NOMO-1 treated with DMSO at 0.1 percent for 48 hours (cell line): ENCODE results near the gene PLEKHM1.

Experiments
- DNase-seq: peaks from one replicate; lab custom pipeline; 2025; ENCODE audit not compliant: unreplicated experiment; lab: John Stamatoyannopoulos, UW

Gene PLEKHM1

GRCh38 chr17:45428931-45429338 is 61.6 kb downstream of the PLEKHM1 start:
- peak; percentile 69 for DNase-seq

- peak; percentile 91 for DNase-seq
These were observed 62.4 kb downstream of the PLEKHM1 start for GRCh38 chr17:45428050-45428617.

GRCh38 chr17:45427181-45427835 is 63.2 kb downstream of the PLEKHM1 start:
- no peak for DNase-seq

GRCh38 chr17:45426561-45426960 is 64.0 kb downstream of the PLEKHM1 start:
- no peak for DNase-seq

DNA sequence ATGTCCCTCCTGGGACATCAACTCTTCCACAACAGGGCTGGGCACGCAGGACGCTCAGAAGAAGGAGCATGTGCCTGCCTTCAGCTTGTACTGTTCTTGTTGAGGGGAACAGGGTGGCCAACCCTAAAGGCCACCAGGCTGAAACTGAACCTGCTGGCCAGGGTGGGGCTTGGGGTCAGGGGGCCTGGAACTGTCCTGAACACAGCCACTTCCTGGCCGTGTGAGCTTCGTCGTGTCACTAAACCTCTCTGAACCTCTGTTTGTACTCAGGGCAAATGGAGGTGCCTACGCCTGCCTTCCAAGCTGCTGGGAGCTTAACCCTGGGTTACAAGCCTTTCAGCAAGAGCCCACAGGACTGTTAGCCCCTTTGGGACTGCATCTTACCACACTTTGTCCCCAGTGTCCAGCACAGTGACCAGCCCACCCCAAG is 64.5 kb downstream of the PLEKHM1 start:
- DNase-seq: no peak

- DNase-seq: no peak
These were observed 65.2 kb downstream of the PLEKHM1 start for GRCh38 chr17:45425125-45425983.

DNA sequence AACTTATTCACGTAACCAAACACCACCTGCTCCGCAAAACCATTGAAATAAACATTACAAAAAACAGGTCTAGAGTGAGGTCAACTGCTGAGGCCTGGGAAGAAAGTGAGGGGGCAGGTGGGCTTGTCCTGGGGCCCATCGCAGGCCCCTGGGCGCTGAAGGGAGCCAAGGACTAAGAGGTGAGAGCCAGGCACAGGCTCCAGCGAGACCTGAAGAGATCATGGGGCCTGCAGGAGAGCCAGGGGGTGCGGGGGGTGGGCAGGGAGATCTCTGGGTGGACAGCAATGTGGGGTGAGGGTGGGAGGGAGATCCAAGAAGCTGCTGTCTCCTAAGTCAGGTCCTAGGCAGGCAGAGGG is 65.8 kb downstream of the PLEKHM1 start:
- no peak for DNase-seq

DNA sequence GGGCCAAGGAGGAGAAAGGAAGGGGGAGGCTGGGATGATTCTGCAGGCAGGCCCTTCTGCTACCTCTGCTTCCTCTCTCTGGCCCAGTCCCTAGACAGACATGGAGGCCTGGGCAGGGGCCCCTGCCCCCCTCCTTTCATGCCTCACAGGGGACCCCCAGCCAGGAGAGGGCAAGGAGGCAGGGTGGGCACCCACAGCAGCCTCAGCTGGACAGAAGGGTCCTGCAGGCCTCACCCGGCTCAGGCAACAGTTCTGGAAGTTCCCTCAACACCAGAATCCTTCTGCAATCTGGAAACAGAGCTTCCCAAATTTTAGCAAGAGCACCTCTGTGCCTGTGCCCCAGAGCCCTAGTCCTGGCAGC is 66.6 kb downstream of the PLEKHM1 start:
- DNase-seq: no peak

- no peak for DNase-seq
These were observed 67.1 kb downstream of the PLEKHM1 start for GRCh38 chr17:45423304-45423974.

DNA sequence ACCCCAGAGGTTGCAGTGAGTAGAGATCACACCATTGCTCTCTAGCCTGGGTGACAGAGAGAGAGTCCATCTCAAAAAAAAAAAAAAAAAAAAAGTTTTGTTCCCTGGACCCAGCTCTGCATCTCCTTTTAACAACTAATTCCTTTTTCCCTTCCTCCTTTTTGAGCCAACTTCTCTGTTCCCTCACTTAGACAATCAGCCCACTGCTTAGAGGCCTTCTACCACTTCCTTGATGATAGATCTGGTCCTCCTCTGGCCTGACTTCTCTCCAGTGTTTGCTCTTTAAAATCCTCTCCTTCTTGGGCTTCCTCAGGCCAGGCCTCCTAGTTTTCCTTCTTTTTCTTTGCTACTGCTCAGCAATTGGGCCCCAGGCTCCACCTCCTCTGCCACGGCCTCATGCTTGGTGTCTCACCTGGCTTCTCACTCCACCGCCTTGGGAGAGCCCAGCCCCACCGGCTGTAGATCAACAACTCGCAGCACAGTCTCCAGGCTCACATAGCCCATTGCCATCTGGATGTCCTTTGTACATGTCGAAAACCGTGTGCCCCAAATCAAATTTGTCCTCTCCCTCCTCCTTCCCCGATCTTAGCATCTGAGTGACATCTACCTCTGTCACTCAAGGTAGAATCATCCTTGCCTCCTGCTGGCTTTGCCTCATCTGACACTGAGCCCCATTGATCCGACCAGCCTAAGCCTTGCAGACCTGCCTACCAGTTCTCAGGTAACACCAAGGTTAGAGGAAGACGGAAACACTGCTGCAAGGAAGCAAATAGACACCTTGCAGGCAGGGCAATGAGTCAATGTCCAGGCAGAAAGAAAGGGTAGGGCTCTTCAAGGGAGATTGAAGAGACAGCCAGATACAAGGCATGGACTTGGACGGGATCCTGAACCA is 75.3 kb downstream of the PLEKHM1 start:
- peak; percentile 36 for DNase-seq

GRCh38 chr17:45413498-45413923 is 77.0 kb downstream of the PLEKHM1 start:
- DNase-seq: peak; percentile 67

DNA sequence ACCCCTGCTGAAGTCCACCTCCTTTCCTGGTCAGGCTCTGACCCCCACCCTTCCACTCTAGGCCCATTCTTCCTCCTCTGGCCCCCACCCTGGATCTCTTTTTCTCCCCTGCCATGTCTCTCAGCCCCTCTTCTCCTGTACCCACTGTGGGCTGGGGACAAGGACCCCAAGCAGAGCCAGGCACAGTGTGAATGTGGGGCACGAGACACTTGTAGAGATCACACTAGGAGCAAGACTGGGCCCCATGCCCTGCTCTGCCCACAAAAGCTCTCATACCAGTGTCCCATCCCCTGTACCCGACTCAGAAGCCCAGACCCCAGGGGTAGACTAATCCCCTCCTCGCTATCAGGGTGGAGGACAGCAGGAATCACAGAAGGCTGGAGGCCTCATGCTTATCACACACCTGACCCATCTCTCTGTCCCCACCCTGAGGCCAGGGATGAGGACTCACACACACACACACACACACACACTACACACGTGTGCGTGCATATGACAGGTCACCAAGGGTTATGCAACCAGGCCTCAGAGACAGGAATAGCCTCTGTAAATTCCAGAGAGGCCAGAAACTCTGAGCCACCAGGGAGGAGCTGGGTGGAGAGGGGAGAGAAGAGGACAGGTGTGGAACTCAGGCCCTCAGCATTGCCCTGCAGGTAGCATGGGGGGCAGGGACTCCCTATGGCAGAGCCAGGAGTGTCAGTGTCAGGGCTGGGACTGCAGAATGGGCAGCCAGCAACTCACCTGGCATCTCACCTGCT is 79.0 kb downstream of the PLEKHM1 start:
- DNase-seq: no peak

- DNase-seq: peak; percentile 53
These were observed 80.1 kb downstream of the PLEKHM1 start for GRCh38 chr17:45410144-45411091.

DNA sequence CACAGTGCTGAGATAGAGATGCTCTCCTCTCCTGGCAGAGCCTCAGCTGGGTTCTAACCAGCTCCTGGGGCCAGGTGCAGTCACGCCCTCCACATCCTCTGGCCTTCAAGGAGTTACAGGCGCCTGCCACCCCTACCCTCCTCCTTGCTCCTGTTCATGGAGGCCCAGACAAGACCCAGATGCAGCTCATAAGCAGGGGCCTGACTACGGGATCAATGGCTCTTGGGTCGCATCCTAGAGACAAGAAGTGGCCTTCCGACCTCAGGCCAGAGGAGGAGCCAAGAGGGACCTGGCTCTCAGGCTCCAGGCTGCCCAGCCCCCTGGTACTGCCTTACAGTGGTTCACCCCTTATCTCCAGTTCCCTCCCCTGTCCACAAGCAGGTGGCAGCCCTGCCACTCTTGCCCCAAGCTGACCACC is 80.9 kb downstream of the PLEKHM1 start:
- no peak for DNase-seq

GRCh38 chr17:45408611-45409421 is 81.7 kb downstream of the PLEKHM1 start:
- DNase-seq: no peak

DNA sequence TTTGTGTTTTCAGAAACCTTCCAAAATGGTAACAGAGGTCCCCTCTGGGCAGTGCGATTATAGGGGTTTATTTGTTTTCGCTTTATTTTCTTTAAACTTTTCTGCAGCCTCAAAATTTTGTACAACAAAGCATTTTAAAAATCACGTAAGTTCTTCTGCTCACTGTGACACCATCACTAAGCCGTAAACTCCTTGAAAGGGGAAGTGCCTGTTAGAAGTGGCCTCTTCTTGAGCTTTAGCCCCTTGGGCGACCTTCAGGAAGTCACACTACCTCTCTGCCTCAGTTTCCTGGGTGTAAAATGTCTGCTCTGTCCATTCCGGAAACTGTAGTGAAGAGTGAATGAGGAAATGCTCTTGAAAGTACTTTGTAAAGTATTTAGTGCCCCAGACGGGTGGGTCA is 84.4 kb downstream of the PLEKHM1 start:
- peak; percentile 52 for DNase-seq

DNA sequence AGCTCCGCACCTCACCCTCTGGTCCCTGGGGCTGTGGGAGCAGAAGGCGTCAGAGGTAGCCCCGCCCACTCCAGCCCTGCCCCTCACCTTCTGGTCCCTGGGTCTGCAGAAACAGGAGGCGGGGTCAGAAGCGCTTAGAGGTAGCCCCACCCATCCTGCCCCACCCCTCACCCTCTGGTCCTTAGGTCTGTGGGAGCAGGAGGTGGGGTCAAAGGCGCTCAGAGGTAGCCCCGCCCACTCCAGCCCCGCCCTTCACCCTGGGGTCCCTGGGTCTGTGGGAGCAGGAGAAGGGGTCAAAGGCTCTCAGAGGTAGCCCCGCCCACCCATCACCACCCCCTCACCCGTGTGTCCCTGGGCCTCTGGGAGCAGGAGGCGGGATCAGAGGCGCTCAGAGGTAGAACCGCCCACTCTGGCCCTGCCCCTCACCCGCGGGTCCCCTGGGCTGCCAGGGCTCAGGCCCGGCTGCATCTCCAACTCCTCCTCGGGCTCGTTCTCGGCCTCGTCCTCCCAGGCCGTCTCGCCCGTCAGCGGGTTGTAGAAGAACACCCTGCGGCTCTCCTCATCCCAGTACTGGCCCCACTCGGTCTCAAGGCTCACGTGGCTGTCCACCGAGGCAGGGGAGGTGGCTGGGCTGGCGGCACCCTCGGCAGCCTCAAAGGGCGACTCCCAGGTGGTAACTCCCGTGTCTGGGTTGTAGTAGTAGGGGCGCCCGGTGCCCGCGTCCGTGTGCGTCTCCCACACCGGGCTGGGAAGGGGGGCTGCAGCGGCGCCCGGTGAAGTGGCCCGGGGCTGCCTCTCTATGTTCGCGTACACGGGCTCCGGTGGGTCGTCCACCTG is 85.1 kb downstream of the PLEKHM1 start:
- no peak for DNase-seq
